AG04450 (cell line): ENCODE results near the gene UFSP1. TPM values are rescaled to one million over a fixed set of nuclear protein-coding genes. Genes with fewer than 3 reads are reported as not detected.

Experiments used
- CTCF ChIA-PET: fragments of 300-600, 350-600 bp; formaldehyde crosslinking; extraction: SDS; loops from one replicate; lab custom pipeline; 2022; ENCODE audit warnings: antibody characterized with exemption, inconsistent platforms; lab: Charles Lee
- POLR2A ChIA-PET: fragments of 350-600 bp; formaldehyde crosslinking; extraction: SDS; loops from one replicate; lab custom pipeline; 2021; ENCODE audit warnings: antibody characterized with exemption, inconsistent platforms; lab: Yijun Ruan, JAX
- DNase-seq: peaks from one replicate; pipeline ENCODE4 v3.0.0-alpha.2; 2011; ENCODE audit warnings: low read depth, low spot score
- H3K27ac ChIP-seq: one replicate; pipeline ENCODE4 v1.5.1; 2012; ENCODE audit warnings: low read depth, low read length, control low read depth
- H3K27me3 ChIP-seq: one replicate; pipeline ENCODE4 v1.6.0; 2012; ENCODE audit warnings: low read length; ENCODE audit not compliant: control insufficient read depth, insufficient read depth
- H3K4me3 ChIP-seq: 2 replicates; pipeline ENCODE4 v1.5.1; 2011; ENCODE audit warnings: mild to moderate bottlenecking, low read depth, low read length, control low read depth
- H3K9me3 ChIP-seq: 2 replicates; pipeline ENCODE4 v1.5.1; 2012; ENCODE audit warnings: low read length; ENCODE audit not compliant: control insufficient read depth, insufficient read depth
- CTCF ChIP-seq: IDR thresholded peaks from 2 replicates; pipeline ENCODE4 v1.5.1; 2011; ENCODE audit warnings: low read depth, low read length, control low read depth, inconsistent platforms
- polyA plus RNA-seq: library from polyadenylated mRNA; depleted of rRNA; stranded (reverse); fragments of >200 nt; gene quantifications from 2 replicates; pipeline ENCODE4 v1.2.3, GENCODE V29; 2011

The UFSP1 gene
- polyA plus RNA-seq, 1 experiment, result 0.48 TPM

GRCh38 chr7:100874577-100875355 is 14.7 kb downstream of the UFSP1 start, which contains the start of gene SRRT:
TSS of gene SRRT (plus strand) at chr7:100875103. CDS start at chr7:100875591, 488 bp downstream.
- CTCF ChIA-PET, result interaction anchor here (0.6 to 1.4 kb wide), 6 partner anchors 12 to 406 kb away, joined by 3 to 5 read pairs (median 3); no protein-coding TSS in a partner anchor

GRCh38 chr7:100874300-100874576 is 15.3 kb downstream of the UFSP1 start:
- POLR2A ChIA-PET, result interaction anchor here (1.9 kb wide), 1 partner anchor 445 kb away, joined by 4 read pairs; the partner anchor contains the start of gene ZCWPW1

More at GRCh38 chr7:100874577-100875355, 14.7 kb downstream of the UFSP1 start, which contains the start of gene SRRT:
- DNase-seq, result peak; percentile 95
- Histone ChIP-seq H3K4me3 (peak within 1 kb of the TSS; percentile 93), H3K9me3 (no peaks in the 10 kb centered on the region; the same call in 1 of the 2 replicates), H3K27ac (peak within 1 kb of the TSS; percentile 86), H3K27me3 (no peaks in the 10 kb centered on the region)
- TF ChIP-seq CTCF, result peak; percentile 31; the same call in 1 of the 2 replicates
- POLR2A ChIA-PET, result interaction anchor here (0.5 to 4.3 kb wide), 19 partner anchors 8 to 446 kb away, joined by 3 to 71 read pairs (median 3); partner anchors contain the start of genes EPHB4, PLOD3, POP7 and SLC12A9

GRCh38 chr7:100873599-100874299 is 15.8 kb downstream of the UFSP1 start:
- no peak for DNase-seq
- Histone ChIP-seq H3K27me3 (no peaks in the 10 kb centered on the region), H3K4me3 (peak overlapping the region; percentile 60; the same call in 1 of the 2 replicates), H3K9me3 (no peaks in the 10 kb centered on the region; the same call in 1 of the 2 replicates), H3K27ac (peak overlapping the region; percentile 85)
- CTCF ChIA-PET, result no interaction called here
- POLR2A ChIA-PET, result interaction anchor here (1.9 kb wide), 1 partner anchor 445 kb away, joined by 4 read pairs; the partner anchor contains the start of gene ZCWPW1
- TF ChIP-seq CTCF, result no peak

More at GRCh38 chr7:100874300-100874576, 15.3 kb downstream of the UFSP1 start:
- H3K27ac ChIP-seq, result peak overlapping the region; percentile 85
- no peaks in the 10 kb centered on the region for H3K27me3 ChIP-seq
- CTCF ChIA-PET, result no interaction called here
- no peaks in the 10 kb centered on the region; the same call in 1 of the 2 replicates for H3K9me3 ChIP-seq
- no peak for TF ChIP-seq CTCF
- no peak for DNase-seq
- peak overlapping the region; percentile 60 for H3K4me3 ChIP-seq

GRCh38 chr7:100867776-100868485 is 21.6 kb downstream of the UFSP1 start:
- Histone ChIP-seq H3K27me3 (no peaks in the 10 kb centered on the region), H3K27ac (peak overlapping the region; percentile 86), H3K4me3 (peak overlapping the region; percentile 90), H3K9me3 (peaks cover 3% of the 10 kb centered on the region; the same call in 1 of the 2 replicates)
- no peak for TF ChIP-seq CTCF
- DNase-seq, result no peak
- POLR2A ChIA-PET, result interaction anchor here (1.4 kb wide), 1 partner anchor 162 kb away, joined by 3 read pairs; the partner anchor contains the start of gene POP7
- CTCF ChIA-PET, result no interaction called here
